GM18505 (cell line): ENCODE data around the gene RGS3.

Experiments
- ATAC-seq: cut with Tn5 transposase; IDR thresholded peaks from one replicate; pipeline ENCODE4 v1.9.1; 2021; ENCODE audit not compliant: unreplicated experiment
- POLR2A ChIP-seq: IDR thresholded peaks from 4 replicates; pipeline ENCODE4 v1.6.1; 2011; ENCODE audit warnings: borderline replicate concordance; ENCODE audit not compliant: insufficient read depth, insufficient read length; ENCODE audit errors: extremely low read depth

RGS3 gene

DNA sequence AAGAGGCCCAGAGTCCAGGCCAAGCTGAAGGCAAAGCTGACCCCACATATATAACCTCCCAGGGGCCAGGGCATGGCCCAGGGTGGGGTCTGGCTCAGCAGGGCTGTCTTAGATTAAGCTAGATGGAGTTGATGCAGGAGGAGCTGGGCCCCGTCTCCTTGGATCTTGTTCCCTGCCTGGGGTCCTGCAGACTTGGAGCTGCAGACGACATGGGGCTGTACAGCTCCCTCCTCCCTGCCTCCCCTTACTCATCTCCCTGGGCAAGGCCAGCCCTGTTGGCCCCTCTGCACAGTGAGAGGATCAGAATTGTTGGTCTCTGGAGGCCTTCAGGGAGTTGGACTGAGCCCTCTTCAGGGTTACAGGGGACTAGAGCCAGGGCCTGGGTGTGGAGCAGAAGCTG lies 134.9 kb downstream of the RGS3 start:
- ATAC-seq: no peak
- TF ChIP-seq POLR2A: no peak

DNA sequence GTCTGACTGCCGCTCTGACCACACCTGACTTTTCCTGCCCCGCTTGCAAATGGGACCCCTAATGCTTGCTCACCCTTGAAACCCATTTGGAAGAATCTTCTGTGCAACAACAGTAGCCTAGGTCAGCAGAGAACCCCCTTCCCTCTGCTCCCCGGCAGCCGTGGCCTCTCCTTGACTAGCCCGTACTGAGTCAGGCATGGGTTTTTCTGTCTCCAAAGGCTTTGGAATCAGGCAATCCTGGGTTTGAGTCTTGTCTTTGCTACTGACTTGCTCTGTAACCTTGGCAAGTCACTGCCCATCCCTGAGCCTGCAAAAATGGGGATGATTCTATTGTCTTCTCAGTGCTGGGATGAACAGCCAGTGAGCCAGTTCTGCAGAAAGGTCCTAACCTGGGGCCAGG lies 135.4 kb downstream of the RGS3 start:
- no peak for TF ChIP-seq POLR2A
- no peak for ATAC-seq

DNA sequence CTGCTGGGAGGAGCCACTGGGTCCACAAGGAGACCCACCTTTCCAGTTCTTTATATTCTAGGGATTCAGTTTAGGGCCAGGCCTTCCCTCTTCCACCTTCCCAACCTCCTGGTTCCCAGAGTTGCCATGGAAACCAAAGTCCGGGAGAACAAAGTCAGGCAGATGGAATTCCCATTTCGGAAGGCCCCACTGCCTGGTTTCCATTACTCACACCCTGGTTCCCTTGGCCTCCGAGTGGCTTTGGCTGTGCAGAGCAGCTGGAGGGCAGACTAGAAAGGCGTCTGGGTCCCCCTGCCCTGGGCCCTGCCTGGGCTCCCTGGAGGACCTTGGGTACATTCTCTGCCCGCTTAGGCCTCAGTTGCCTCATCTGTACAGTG lies 136.1 kb downstream of the RGS3 start:
- no peak for ATAC-seq
- TF ChIP-seq POLR2A: no peak

DNA sequence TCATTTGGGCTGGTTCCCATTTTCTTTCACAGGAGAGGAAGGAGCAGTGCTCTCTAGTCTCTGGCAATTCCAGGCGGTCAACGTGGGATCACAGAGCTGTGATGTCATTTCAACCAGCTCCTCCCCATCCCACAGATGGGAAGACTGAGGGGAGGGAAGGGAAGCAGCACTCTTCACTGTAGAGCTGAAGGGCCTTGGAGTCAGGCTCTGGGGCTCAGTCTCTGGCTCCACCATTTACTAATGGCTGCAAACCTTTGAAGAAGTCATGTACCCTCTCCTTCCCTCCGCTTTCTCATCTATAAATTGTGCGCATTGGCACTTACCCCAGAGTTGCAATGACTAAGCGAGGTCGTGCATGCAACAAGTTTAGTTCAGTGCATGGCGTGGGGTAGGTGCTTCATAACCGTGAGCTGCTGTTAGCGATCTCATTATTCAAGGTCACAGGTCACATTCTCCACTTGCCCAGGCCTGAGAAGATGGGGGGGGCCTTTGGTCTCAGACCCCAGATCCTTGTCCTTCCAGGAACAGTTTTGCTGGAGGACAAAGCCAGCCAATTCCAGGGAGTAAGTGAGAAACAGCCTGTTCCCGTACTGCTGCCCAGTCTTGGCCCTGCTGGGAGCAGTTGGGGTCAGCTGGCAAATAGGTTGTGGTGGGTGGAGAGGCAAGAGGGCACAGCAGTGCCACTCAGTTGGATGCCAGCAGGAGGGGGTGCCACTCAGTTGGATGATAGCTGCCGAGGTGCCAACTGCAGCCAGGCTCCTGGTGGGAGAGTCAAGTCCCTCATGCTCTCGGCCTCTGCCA lies 136.7 kb downstream of the RGS3 start:
- no peak for ATAC-seq
- no peak for TF ChIP-seq POLR2A

DNA sequence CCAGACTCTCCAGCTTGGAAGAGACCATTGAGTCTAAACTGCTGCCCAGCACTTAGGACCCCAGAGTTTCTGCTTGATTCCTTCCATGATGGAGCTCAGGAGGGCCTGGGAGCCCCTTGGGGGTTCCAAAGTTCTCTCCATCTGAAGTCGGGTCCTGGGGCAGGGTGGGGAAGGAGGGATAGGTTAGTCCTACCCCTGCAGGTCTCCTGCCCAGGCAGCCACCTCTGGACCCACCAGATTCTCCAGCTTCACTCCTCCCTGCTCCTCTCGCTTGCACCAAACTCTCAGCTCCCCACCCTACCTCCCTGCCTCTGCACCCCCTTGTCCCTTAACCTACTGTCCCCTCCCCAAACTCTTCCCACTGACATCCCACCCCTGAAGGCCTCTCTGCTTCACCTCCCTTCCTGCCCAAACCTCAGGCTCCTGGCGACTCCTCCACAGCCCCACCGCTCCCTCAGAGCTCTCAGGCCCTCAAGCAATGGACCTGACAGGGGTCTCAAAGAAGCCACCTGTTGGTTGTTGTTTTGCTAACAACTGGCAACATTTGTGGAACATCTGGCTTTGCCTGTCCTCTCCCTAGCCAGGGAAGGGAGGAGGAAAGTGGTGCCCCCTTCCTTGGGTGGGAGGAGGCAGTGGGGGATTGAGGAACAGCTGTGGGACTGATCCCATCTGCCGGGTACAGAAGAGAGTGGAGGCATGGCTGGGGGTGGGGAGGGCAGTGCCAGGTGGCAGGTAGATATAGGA lies 137.5 kb downstream of the RGS3 start:
- ATAC-seq: no peak
- TF ChIP-seq POLR2A: no peak

DNA sequence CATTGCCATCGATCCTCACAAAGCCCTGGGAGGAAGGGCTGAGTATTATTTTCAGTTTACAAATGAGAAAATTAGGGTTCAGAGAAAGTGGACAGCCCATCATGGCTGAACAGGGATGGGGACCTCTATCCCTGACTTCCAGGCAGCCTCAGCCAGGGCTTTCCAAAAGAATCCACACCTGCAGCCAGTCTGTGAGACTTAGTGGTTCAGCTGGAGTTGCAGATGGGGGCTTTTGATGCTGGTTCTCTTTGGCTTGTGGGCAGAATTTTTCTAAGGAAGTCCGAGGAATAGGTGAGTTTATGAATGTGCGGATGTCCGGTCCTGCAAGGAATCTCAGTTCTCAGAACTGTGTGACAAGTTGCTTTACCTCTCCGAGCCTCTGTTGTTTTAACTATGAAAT lies 138.1 kb downstream of the RGS3 start:
- TF ChIP-seq POLR2A: no peak
- ATAC-seq: no peak

DNA sequence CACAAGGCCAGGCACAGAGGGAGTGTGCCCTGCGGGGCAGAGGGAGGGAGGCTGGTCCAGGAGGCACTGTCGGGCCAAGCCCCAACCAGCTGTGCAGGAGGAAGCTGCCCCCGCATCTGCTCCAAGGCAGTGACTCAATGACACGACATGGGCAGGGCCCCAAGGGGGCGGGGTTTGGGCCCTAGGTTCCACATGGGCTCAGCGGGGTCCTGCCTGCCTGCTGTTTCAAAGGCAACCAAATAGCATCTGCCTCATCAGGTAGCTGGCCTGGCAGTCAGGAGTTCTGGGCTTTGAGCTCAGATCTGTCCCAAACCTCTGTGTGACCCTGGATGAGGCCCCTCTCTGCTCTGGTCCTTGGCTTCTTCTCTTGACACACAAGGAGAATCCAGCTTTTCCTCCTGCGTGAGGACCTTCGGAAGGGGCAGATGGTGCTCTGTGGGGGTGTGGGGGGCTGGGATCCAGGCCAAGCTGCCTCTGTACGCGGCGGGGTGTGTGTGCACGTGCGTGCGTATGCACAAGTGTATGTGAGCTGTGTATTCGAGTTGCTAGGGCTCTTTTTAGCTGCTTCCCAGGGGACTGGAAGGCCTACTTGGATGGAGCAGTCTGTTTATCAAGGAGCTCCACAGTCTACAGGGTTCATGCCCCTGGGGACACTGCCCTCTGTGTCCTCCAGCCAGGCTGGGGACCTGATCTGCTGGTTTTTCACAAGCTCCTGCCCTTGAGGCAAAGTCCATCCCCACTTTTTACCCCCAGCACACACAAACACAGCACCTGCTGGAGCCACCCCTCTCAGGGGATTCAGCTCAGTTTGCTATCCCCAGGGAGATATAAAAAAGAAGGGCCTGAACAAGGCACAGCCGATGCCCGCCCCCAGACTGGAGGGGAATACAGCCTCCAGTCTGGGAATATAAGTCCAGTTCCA lies 138.9 kb downstream of the RGS3 start:
- TF ChIP-seq POLR2A: no peak
- no peak for ATAC-seq

DNA sequence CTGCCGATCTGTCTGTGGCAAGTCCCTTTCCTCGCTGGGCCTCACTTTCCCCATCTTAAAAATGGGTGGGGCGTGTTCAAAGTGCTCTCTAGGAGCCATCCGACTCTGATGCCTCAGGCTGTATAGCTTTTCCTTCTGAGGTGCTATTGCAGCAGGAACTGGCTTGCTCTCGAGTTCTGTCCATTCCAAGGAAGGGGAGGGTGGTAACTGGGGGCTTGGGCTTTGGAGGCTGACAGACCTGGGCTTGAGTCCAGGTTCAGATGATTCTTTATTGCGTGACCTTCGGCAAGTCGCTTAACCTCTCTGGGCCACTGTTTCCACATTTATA lies 139.5 kb downstream of the RGS3 start:
- no peak for ATAC-seq
- TF ChIP-seq POLR2A: no peak

DNA sequence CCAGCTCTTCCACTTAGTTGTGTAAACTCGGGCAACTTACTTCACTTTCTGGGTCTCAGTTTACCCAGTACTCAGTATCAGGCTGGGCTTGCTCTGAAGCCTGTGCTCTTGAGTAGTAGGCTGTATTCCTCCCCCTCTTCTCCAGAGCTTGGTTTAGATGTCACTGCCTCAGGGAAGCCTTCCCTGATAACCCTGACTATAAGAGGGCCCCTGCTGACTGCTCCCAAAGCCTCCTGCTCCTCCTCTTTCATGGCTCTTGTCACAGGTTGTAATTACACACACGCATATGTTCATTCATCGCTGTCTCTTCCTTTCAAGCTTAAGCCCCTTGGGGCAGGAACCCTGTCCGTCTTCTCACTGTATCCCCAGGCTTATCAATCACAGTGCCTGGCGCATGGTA lies 140.2 kb downstream of the RGS3 start:
- no peak for ATAC-seq
- no peak for TF ChIP-seq POLR2A

DNA sequence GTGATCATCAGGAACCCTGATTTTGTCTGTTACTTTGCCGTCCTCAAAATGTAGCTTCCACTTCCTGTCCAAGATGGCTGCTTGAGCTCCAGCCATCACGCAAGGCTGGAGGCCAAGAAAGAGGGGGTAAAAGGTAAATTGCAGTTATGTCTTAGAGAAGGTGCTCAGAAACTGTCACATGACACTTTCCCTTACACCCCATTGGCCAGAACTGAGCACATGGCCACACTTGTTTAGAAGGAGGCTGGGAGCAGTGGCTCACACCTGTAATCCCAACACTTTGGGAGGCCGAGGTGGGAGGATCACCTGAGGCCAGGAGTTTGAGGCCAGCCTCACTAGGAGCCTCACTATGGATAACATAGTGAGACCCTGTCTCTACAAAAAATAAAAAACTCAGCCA lies 140.9 kb downstream of the RGS3 start:
- TF ChIP-seq POLR2A: no peak
- ATAC-seq: no peak

DNA sequence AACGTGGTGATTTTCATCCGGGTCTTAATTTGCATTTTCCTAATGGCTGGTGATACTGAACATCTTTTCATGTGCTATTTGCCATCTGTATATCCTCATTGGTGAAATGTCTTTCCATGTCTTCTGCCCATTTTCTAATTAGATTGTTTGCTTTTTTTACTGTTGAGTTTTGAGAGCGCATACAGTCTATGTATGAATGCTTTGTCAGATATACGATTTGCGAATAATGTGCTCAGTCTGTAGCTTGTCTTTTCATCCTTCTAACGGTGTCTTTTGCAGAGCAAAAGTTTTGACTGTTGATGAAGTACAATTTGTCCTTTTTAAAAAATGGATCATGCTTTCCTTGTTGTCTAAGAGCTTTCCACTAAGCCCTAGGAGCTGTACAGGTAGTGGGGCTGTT lies 143.0 kb downstream of the RGS3 start:
- ATAC-seq: no peak
- TF ChIP-seq POLR2A: no peak

DNA sequence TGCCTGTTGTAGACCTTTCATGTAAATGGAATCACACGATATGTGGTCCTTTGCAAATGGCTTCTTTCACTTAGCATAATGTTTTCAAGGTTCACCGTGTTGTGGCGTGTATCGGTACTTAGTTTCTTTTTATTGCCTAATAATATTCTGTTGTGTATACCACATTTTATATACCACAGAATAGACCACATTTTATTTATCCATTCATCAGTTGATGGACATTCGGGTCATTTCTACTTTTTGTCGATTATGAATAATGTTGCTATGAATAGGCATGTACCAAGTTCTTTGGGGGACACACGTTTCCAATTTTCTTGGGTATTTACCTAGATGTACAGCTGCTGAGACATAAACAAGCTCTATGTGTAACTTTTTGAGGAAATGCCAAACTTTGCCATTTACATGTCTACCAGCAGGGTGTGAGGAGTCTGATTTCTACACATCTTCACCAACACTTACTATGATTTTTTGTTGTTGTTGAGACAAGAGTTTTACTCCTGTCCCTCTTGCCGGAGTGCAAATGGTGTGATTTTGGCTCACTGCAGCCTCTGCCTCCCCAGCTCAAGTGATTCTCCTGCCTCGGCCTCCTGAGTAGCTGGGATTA lies 144.7 kb downstream of the RGS3 start:
- TF ChIP-seq POLR2A: no peak

More for the DNA sequence above, 144.7 kb downstream of the RGS3 start:
- ATAC-seq: no peak
